ENCODE data around the gene SCN1B.
"Not testable (repeated sequence)": the region's sequence is repeated elsewhere in the genome, so short reads cannot be mapped to it uniquely, and the experiment has no call there.

The SCN1B gene

DNA sequence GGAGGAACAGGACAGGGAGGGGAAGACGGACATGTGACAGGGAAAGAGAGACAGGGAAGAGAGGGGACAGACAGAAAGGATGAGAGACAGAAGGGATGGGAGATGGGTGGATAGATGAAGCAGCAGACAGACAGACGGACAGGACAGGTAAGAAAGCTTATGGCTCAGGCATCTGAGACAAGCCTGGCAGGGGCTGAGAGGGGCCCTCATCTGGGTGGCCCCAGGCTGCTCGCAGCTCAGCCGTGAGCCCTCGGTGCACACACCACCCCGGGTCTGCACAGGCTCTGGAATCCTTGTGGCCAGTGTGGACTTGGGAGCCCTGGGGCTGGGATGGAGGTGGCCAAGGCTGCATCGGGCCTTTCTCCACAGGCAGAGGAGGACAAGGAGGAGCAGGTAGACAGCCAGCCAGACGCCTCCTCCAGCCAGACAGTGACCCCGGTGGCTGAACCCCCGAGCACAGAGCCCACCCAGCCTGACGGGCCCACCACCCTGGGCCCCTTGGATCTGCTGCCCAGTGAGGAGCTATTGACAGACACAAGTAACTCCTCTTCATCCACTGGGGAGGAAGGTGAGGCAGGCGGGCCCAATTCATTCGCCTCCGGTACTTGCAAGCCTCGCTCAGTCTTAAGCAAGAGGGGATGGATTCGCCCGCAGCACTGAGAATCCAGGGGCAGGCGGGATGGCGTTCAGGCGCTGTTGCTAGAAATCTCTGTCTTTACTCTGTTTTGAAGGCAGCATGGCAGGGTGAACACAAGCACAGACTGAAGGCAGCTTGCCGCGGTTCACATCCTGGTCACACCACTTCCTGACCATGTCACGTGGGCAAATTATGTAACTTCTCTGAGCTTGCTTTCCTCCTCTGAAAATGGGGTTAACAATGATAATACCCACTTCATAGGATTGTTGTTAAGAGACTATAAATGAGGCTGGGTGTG, 16.2 kb upstream of the SCN1B start:
- H3K27me3 Mint-ChIP-seq: no peaks in the 10 kb centered on the region
- H3K4me1 Mint-ChIP-seq: peaks cover 68% of the 10 kb centered on the region
- H3K9me3 Mint-ChIP-seq: no peaks in the 10 kb centered on the region
- DNase-seq (ENCODE audit: low spot score in 2 of 2) (peak; percentile 48 to 72), ATAC-seq (replicated peaks; ENCODE audit: extremely low read depth, poor library complexity, severe bottlenecking) (peak; percentile 74)
- H3K27ac Mint-ChIP-seq (ENCODE audit: low read depth): peak overlapping the region; percentile 98
- H3K4me3 Mint-ChIP-seq: peak overlapping the region; percentile 78
- peaks cover 65% of the 10 kb centered on the region for H3K36me3 Mint-ChIP-seq (ENCODE audit: insufficient read depth)

DNA sequence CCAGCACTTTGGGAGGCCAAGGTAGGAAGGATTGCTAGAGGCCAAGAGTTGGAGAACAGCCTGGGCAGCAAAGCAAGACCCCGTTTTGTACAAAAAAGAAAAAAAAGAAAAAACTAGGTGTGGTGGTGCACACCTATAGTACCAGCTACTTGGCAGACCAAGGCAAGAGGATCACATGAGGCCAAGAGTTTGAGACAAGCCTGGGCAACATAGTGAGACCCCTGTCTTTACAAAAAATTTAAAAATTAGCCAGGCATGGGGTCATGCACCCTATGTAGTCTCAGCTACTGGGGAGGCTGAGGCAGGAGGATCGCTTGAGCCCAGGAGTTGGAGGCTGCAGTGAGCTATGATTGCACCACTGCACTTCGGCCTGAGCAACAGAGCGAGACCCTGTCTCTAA, 15.5 kb upstream of the SCN1B start:
- Mint-ChIP-seq H3K36me3 (ENCODE audit: insufficient read depth) (peaks cover 68% of the 10 kb centered on the region), H3K27ac (ENCODE audit: low read depth) (peak overlapping the region; percentile 98), H3K4me1 (peaks cover 71% of the 10 kb centered on the region), H3K4me3 (peak overlapping the region; percentile 78)
- ATAC-seq (replicated peaks; ENCODE audit: extremely low read depth, poor library complexity, severe bottlenecking); DNase-seq (ENCODE audit: low spot score in 2 of 2); H3K9me3 Mint-ChIP-seq; H3K27me3 Mint-ChIP-seq: not testable (repeated sequence)

DNA sequence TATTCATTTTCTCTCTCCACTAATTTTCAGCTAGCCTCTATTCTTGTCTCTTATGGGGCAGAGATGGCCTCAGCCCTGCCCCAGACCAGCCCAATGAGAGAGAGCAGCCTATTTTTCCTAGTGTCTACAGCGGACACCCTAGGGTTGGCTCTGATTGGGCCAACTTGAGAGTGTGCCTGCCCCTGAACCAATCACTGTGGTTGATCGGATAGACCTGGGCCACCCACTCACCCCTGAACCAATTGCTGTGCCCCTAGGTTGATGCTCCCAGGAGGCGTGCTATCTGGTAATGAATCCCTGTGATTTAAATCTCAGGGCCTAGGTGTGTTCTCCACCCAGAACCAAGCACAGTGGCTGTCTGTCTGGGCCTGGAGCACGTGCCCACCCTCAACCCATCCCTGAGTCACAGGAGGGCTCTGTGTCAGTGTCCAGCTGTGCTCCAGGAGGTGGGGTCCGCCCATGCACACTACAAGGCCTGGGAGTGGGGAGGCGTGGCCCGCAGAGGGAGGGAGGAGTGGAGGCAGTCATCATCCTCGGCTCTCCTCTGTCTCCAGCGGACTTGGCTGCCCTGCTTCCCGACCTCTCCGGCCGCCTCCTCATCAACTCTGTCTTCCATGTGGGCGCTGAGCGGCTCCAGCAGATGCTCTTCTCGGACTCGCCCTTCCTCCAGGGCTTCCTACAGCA, 14.9 kb upstream of the SCN1B start:
- peaks cover 69% of the 10 kb centered on the region for H3K4me1 Mint-ChIP-seq
- H3K27ac Mint-ChIP-seq (ENCODE audit: low read depth): peak overlapping the region; percentile 98
- H3K9me3 Mint-ChIP-seq: no peaks in the 10 kb centered on the region
- no peak for ATAC-seq (replicated peaks; ENCODE audit: extremely low read depth, poor library complexity, severe bottlenecking)
- no peak overlapping the region for H3K4me3 Mint-ChIP-seq
- DNase-seq (ENCODE audit: low spot score in 2 of 2): no peak
- no peaks in the 10 kb centered on the region for H3K27me3 Mint-ChIP-seq
- H3K36me3 Mint-ChIP-seq (ENCODE audit: insufficient read depth): peaks cover 72% of the 10 kb centered on the region

DNA sequence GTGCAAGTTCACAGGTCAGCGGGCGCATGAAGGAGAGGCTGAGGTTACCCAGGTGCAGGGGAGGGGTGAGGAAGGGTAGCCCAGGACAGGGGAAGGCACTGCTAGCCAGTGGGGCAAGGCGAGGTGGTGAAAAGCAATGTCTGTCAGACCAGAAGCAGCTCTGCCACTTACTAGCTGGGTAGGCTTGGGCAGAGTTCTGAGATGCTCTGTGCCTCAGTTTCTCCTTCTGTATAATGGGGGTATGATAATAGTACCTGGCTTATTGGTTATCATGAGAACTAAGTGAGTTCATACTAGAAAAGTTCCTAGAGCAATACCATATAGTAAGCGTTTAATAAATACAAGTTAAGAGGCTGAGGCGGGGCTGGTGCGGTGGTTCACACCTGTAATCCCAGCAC, 14.3 kb upstream of the SCN1B start:
- Mint-ChIP-seq H3K27ac (ENCODE audit: low read depth) (no peak overlapping the region), H3K4me3 (no peak overlapping the region)
- no peak for ATAC-seq (replicated peaks; ENCODE audit: extremely low read depth, poor library complexity, severe bottlenecking)

DNA sequence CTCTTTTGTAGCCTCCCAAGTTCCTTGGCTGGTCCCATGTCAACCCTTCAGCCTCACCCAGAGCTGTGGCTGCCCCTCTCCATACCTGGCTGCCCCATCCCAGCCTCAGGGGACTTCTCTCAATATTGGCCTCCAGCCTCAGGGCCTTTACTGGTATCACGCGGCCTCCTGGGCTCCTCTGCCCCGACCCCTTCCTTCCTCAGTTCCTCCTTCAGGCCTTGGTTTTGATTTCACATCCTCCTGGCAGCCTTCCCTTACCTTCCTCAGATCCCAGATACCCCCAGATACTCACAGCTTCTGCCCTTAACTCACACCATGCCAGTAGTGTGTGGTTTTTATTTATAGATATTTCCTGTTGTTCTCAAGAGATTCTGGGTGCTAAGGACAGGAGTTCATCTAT, 12.8 kb upstream of the SCN1B start:
- no peaks in the 10 kb centered on the region for H3K9me3 Mint-ChIP-seq
- H3K4me3 Mint-ChIP-seq: no peak overlapping the region
- no peak for DNase-seq (ENCODE audit: low spot score in 2 of 2)
- H3K27me3 Mint-ChIP-seq: no peaks in the 10 kb centered on the region
- H3K4me1 Mint-ChIP-seq: peaks cover 54% of the 10 kb centered on the region
- H3K27ac Mint-ChIP-seq (ENCODE audit: low read depth): peak overlapping the region; percentile 36
- no peak for ATAC-seq (replicated peaks; ENCODE audit: extremely low read depth, poor library complexity, severe bottlenecking)
- peaks cover 63% of the 10 kb centered on the region for H3K36me3 Mint-ChIP-seq (ENCODE audit: insufficient read depth)

More for the DNA sequence above, 14.3 kb upstream of the SCN1B start:
- Mint-ChIP-seq H3K27me3 (no peaks in the 10 kb centered on the region), H3K4me1 (peaks cover 64% of the 10 kb centered on the region), H3K9me3 (no peaks in the 10 kb centered on the region), H3K36me3 (ENCODE audit: insufficient read depth) (peaks cover 73% of the 10 kb centered on the region)
- DNase-seq (ENCODE audit: low spot score in 2 of 2): no peak

DNA sequence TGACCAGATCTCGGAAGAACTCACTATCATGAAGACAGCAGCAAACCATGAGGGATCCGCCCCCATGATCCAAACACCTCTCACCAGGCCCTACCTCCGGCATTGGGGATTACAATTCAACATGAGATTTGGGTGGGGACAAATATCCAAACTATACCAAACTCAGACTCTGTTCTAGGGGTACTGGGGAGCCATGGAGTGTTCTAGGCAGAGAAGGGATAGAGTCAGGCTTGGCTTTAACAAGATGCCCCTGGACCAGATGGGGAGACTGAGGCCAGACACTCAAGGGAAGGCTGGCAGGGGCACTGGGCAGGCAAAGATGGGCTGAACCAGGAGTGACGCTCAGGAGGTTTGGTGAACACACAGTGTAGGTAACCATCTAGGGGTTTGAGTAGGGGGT, 11.9 kb upstream of the SCN1B start:
- Mint-ChIP-seq H3K4me1 (peaks cover 45% of the 10 kb centered on the region), H3K27me3 (no peaks in the 10 kb centered on the region), H3K27ac (ENCODE audit: low read depth) (peak overlapping the region; percentile 80), H3K9me3 (no peaks in the 10 kb centered on the region), H3K36me3 (ENCODE audit: insufficient read depth) (peaks cover 58% of the 10 kb centered on the region), H3K4me3 (no peak overlapping the region)
- ATAC-seq (replicated peaks; ENCODE audit: extremely low read depth, poor library complexity, severe bottlenecking) (no peak), DNase-seq (ENCODE audit: low spot score in 2 of 2) (no peak)

DNA sequence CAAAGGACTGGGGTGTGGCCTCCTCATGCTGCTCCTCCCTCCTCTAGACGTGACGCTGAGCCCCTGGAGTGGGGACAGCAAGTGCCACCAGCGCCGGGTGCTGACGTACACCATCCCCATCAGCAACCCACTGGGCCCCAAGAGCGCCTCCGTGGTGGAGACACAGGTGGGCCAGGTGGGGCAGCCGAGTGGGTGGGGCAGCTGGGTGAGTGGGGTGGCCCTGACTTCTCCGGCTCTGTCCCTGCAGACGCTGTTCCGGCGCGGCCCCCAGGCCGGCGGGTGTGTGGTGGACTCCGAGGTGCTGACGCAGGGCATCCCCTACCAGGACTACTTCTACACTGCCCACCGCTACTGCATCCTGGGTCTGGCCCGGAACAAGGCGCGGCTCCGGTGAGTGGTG, 11.1 kb upstream of the SCN1B start:
- peaks cover 37% of the 10 kb centered on the region for H3K4me1 Mint-ChIP-seq

DNA sequence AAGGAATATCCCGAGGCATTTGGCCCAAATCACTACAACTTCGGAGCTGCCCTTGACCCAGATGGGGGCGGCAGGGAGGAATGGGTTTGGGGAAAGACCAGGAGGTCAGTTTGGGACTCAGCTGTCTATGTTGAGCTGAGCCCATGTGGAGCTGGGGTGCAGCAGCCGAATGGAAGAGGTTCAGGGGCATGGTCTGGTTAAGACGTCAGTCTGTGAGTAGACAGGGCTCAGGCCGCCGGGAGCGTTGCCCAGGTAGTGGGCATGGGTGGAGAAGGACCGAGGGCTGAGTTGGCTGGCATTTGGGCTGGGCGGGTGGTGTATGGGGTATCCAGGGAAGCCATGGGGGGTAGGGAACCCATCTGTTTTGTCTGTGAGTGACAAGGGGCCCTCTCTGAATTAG, 9.3 kb upstream of the SCN1B start:
- Mint-ChIP-seq H3K4me1 (peaks cover 23% of the 10 kb centered on the region), H3K9me3 (no peaks in the 10 kb centered on the region), H3K36me3 (ENCODE audit: insufficient read depth) (peaks cover 63% of the 10 kb centered on the region), H3K4me3 (no peak overlapping the region), H3K27me3 (no peaks in the 10 kb centered on the region), H3K27ac (ENCODE audit: low read depth) (peak overlapping the region; percentile 8)
- DNase-seq (ENCODE audit: low spot score in 2 of 2) (no peak), ATAC-seq (replicated peaks; ENCODE audit: extremely low read depth, poor library complexity, severe bottlenecking) (no peak)

More for the DNA sequence above, 11.1 kb upstream of the SCN1B start:
- no peak overlapping the region for H3K4me3 Mint-ChIP-seq
- ATAC-seq (replicated peaks; ENCODE audit: extremely low read depth, poor library complexity, severe bottlenecking) (no peak), DNase-seq (ENCODE audit: low spot score in 2 of 2) (no peak)
- H3K27me3 Mint-ChIP-seq: no peaks in the 10 kb centered on the region
- H3K9me3 Mint-ChIP-seq: no peaks in the 10 kb centered on the region
- H3K36me3 Mint-ChIP-seq (ENCODE audit: insufficient read depth): peaks cover 61% of the 10 kb centered on the region
- peak overlapping the region; percentile 80 for H3K27ac Mint-ChIP-seq (ENCODE audit: low read depth)

DNA sequence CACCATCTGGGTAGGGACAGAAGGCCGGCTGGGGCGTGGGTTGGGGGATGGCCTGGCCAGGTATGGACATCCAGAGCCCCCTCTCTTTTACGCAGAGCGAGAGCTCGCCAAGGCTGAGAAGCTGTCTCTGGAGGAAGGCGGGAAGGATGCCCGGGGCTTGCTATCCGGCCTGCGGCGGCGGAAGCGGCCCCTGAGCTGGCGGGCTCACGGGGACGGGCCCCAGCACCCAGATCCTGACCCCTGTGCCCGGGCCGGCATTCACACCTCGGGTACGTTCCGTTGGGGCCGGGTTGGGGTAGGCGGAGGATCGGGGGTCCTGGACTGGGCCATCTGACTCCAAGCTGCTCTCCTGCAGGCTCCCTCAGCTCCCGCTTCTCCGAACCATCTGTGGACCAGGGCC, 8.7 kb upstream of the SCN1B start:
- peak overlapping the region; percentile 51 for H3K27ac Mint-ChIP-seq (ENCODE audit: low read depth)
- DNase-seq (ENCODE audit: low spot score in 2 of 2) (no peak), ATAC-seq (replicated peaks; ENCODE audit: extremely low read depth, poor library complexity, severe bottlenecking) (no peak)
- H3K4me3 Mint-ChIP-seq: no peak overlapping the region
- H3K9me3 Mint-ChIP-seq: no peaks in the 10 kb centered on the region
- H3K4me1 Mint-ChIP-seq: peaks cover 23% of the 10 kb centered on the region
- H3K27me3 Mint-ChIP-seq: no peaks in the 10 kb centered on the region
- peaks cover 58% of the 10 kb centered on the region for H3K36me3 Mint-ChIP-seq (ENCODE audit: insufficient read depth)

DNA sequence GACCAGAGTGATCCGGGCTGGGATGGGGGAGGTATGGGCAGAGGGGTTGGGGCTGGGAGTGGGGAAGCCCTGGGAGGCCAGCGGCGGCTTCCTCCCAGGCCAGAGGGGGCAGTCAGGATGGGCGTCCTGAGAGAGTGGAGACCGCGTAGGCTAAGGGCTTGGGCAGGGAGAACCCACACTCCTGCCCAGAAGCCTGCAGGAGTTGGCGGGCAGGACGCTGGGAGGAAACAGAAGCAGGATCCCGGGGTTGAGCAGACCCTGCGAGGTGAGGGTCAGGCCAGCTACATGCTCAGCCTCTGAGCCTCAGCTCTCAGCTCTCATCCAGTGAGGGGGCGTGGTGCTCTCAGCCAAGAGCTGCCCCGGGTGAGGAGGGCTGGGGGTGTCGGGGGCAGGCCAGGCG, 7.8 kb upstream of the SCN1B start:
- no peak for ATAC-seq (replicated peaks; ENCODE audit: extremely low read depth, poor library complexity, severe bottlenecking)
- Mint-ChIP-seq H3K9me3 (no peaks in the 10 kb centered on the region), H3K27me3 (no peaks in the 10 kb centered on the region), H3K36me3 (ENCODE audit: insufficient read depth) (peaks cover 53% of the 10 kb centered on the region), H3K4me1 (peaks cover 23% of the 10 kb centered on the region), H3K27ac (ENCODE audit: low read depth) (no peak overlapping the region), H3K4me3 (no peak overlapping the region)
- DNase-seq (ENCODE audit: low spot score in 2 of 2): no peak

DNA sequence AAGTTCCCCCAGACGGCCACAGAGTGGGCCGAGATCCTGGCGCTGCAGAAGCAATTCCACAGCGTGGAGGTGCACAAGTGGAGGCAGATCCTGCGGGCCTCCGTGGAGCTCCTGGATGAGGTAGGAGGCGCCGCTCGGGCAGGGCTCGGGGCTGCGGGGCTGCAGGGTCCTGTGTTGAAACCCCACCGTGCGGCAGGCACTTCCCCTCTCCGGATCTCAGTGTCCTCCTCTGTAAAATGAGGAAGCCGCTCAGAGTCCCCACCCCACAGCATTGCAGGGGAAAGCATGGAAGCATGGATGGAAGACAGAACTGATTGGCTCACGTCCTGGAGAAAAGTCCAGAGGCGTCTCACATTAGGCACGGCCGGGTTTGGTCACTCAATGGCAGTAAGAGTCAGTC, 6.8 kb upstream of the SCN1B start:
- Mint-ChIP-seq H3K36me3 (ENCODE audit: insufficient read depth) (peaks cover 46% of the 10 kb centered on the region), H3K9me3 (no peaks in the 10 kb centered on the region), H3K27me3 (no peaks in the 10 kb centered on the region), H3K4me1 (peaks cover 26% of the 10 kb centered on the region), H3K27ac (ENCODE audit: low read depth) (no peak overlapping the region), H3K4me3 (no peak overlapping the region)
- ATAC-seq (replicated peaks; ENCODE audit: extremely low read depth, poor library complexity, severe bottlenecking): no peak
- DNase-seq (ENCODE audit: low spot score in 2 of 2): no peak

DNA sequence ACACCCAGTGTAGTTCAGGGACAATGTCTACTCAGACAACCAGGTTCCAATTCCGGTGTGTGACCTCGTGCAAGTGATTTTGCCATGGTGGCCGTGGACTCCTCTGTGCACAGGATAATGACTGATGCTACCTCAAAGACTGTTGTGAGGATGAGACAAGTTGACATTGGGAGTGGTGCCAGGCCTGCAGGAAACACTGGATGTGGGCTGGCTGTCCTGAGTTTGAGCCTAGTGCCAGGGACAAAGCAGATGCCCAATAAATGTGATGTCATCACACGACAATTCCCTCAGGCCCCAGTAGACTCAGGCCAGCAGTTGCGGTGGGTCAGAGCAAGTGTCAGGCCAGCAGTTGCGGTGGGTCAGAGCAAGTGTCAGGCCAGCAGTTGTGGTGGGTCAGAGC, 6.2 kb upstream of the SCN1B start:
- Mint-ChIP-seq H3K27ac (ENCODE audit: low read depth) (no peak overlapping the region), H3K9me3 (no peaks in the 10 kb centered on the region), H3K27me3 (no peaks in the 10 kb centered on the region), H3K4me1 (peaks cover 24% of the 10 kb centered on the region), H3K36me3 (ENCODE audit: insufficient read depth) (peaks cover 41% of the 10 kb centered on the region), H3K4me3 (no peak overlapping the region)
- DNase-seq (ENCODE audit: low spot score in 2 of 2): no peak
- no peak for ATAC-seq (replicated peaks; ENCODE audit: extremely low read depth, poor library complexity, severe bottlenecking)

DNA sequence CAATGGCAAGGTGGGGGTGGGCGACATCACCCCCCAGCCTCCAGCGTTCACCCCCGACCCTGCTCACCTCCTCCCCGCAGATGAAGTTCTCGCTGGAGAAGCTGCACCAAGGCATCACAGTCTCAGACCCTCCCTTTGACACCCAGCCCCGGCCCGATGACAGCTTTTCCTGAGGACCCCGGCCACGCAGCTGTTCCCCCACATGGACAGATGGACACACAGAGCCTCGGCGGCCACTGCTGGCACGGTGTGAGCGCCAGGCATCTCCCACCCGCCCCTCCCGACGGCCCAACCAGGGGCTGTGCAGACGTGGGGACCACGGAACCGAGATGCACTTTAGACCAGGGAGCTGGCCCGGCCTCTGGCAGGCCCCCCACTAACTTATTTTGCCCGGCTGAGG, 4.3 kb upstream of the SCN1B start:
- no peak for ATAC-seq (replicated peaks; ENCODE audit: extremely low read depth, poor library complexity, severe bottlenecking)
- Mint-ChIP-seq H3K4me3 (no peak overlapping the region), H3K4me1 (peaks cover 26% of the 10 kb centered on the region), H3K27me3 (peaks cover 2% of the 10 kb centered on the region), H3K9me3 (no peaks in the 10 kb centered on the region), H3K36me3 (ENCODE audit: insufficient read depth) (peaks cover 28% of the 10 kb centered on the region), H3K27ac (ENCODE audit: low read depth) (no peak overlapping the region)
- DNase-seq (ENCODE audit: low spot score in 2 of 2): no peak

Measured in central memory CD8-positive, alpha-beta T cell (primary cell).